HepG2 (cell line): ENCODE measurements around the gene ARL5B. TPM values are rescaled to one million over a fixed set of nuclear protein-coding genes. Genes with fewer than 3 reads are reported as not detected.

ENCODE experiments used
- ATAC-seq: fragments of 200-7000 bp; cut with Tn5 transposase; 3 replicates; pipeline ENCODE4 v1.9.1; 2020; ENCODE audit warnings: mild to moderate bottlenecking, moderate library complexity
- BruUV-seq: library from RNA; stranded (reverse); fragments of 400-500 nt; replicated peaks from 2 replicates; lab custom pipeline; 2021; lab: Mats Ljungman, UMichigan
- CTCF ChIA-PET: fragments of 300-600 bp; formaldehyde crosslinking; extraction: SDS; loops from one replicate; lab custom pipeline; 2021; ENCODE audit warnings: low total read pairs, inconsistent platforms, low intra/inter-chr PET ratio; lab: Yijun Ruan, JAX
- POLR2A ChIA-PET: fragments of 350-600 bp; sonication (Branson Sonifier 250); formaldehyde crosslinking; loops from one replicate; lab custom pipeline; 2020; ENCODE audit warnings: antibody characterized with exemption, inconsistent platforms; lab: Yijun Ruan, JAX
- DNase-seq: peaks from one replicate; pipeline ENCODE4 v3.0.0-alpha.2; 2015; ENCODE audit warnings: low spot score
- FAIRE-seq: peaks from 3 replicates; lab custom pipeline; 2011; peaks lifted over from hg19 to GRCh38; lab: Jason Lieb, UNC
- H2AFZ ChIP-seq: one replicate; pipeline ENCODE4 v1.6.1; 2011; ENCODE audit warnings: low read length, inconsistent platforms
- H3K27ac ChIP-seq: fragments of 300-600 bp; 3 replicates; pipeline ENCODE4 v1.8.0; 2011; ENCODE audit warnings: mixed run types, mild to moderate bottlenecking, mixed read lengths, low read length, inconsistent platforms; ENCODE audit not compliant: insufficient read depth; ENCODE audit errors: extremely low read length
- H3K27me3 ChIP-seq, 2 experiments: fragments of 200-600 bp in 1 of 2; 2 replicates in 1 of 2; 3 replicates in 1 of 2; pipeline versions ENCODE4 v1.6.0 to v1.8.0; 2011; ENCODE audit warnings: low read length in 2 of 2, mild to moderate bottlenecking in 2 of 2, moderate library complexity in 2 of 2, inconsistent platforms in 1 of 2; ENCODE audit not compliant: insufficient read depth in 2 of 2, control insufficient read depth in 1 of 2
- H3K36me3 ChIP-seq, 2 experiments: fragments of 200-600 bp in 1 of 2; replicated peaks in 1 of 2; 2 replicates in 1 of 2; 3 replicates in 1 of 2; pipeline versions ENCODE4 v1.5.1 to v1.8.0; 2011; ENCODE audit warnings: low read length in 2 of 2, inconsistent platforms in 1 of 2; ENCODE audit not compliant: insufficient read depth in 2 of 2, control insufficient read depth in 1 of 2
- H3K4me1 ChIP-seq: 2 replicates; pipeline ENCODE4 v1.5.1; 2012; ENCODE audit warnings: low read length, inconsistent platforms; ENCODE audit not compliant: insufficient read depth
- H3K4me2 ChIP-seq: 2 replicates; pipeline ENCODE4 v1.6.0; 2011; ENCODE audit warnings: low read depth, low read length, inconsistent platforms
- H3K4me3 ChIP-seq, 3 experiments: fragments of 200-600 bp in 1 of 3; sonication (generic), shearing (Covaris generic) in 1 of 3; replicated peaks in 1 of 3; 2 replicates each; pipeline ENCODE4 v1.5.1; 2011 to 2016; ENCODE audit warnings: low read length in 3 of 3, inconsistent platforms in 2 of 3, low read depth in 2 of 3, mild to moderate bottlenecking in 2 of 3, control low read depth in 1 of 3, mixed read lengths in 1 of 3; ENCODE audit not compliant: insufficient read depth in 1 of 3
- H3K79me2 ChIP-seq: one replicate; pipeline ENCODE4 v1.6.1; 2011; ENCODE audit warnings: low read length, inconsistent platforms; ENCODE audit not compliant: insufficient read depth
- H3K9ac ChIP-seq: 2 replicates; pipeline ENCODE4 v1.6.0; 2011; ENCODE audit warnings: mild to moderate bottlenecking, low read depth, low read length, inconsistent platforms; ENCODE audit not compliant: insufficient read depth
- H3K9me3 ChIP-seq: 2 replicates; pipeline ENCODE4 v1.5.1; 2012; ENCODE audit warnings: mild to moderate bottlenecking, low read length
- H4K20me1 ChIP-seq: 2 replicates; pipeline ENCODE4 v1.6.0; 2011; ENCODE audit warnings: inconsistent platforms, mild to moderate bottlenecking, low read length, moderate library complexity; ENCODE audit not compliant: insufficient read depth
- MTF1 ChIP-seq: sonication (generic); formaldehyde crosslinking; IDR thresholded peaks from 2 replicates; pipeline ENCODE4 v1.5.0; 2020; ENCODE audit warnings: missing genetic modification reagents
- SAP130 ChIP-seq: IDR thresholded peaks from 2 replicates; pipeline ENCODE4 v1.6.1; 2016; ENCODE audit warnings: low read depth
- SCMH1 ChIP-seq: sonication (generic); formaldehyde crosslinking; IDR thresholded peaks from 2 replicates; pipeline ENCODE4 v1.9.0; 2021; ENCODE audit warnings: missing genetic modification reagents, mild to moderate bottlenecking, borderline replicate concordance
- ZNF546 ChIP-seq: sonication (generic); formaldehyde crosslinking; conservative IDR thresholded peaks from 2 replicates; pipeline ENCODE4 v1.8.1; 2023; ENCODE audit warnings: mild to moderate bottlenecking, missing genetic modification reagents
- WGBS: methylation state at CpG from one replicate; pipeline ENCODE4 v1.1.6; 2017; ENCODE audit warnings: low lambda C conversion rate; 5-methylcytosine and 5-hydroxymethylcytosine counted together
- in situ Hi-C: cut with HindIII; loops from 2 replicates; pipeline ENCODE4 v1.10.0; 2017; ENCODE audit warnings: low pct_unique_long_range_greater_than_20kb; ENCODE audit not compliant: extremely low pct_ligation_motif_present
- intact Hi-C: fragments of 100-400 bp; cut with micrococcal nuclease; formaldehyde crosslinking; loops from one replicate; pipeline ENCODE4 v1.10.0; 2022; ENCODE audit not compliant: unreplicated experiment
- polyA plus RNA-seq, 8 experiments: library from polyadenylated mRNA; depleted of rRNA in 3 of 8; stranded (reverse) in 7 of 8; unstranded in 1 of 8; fragments of >200 nt; fragmentation: Illumina TruSeq in 4 of 8; extraction: Trizol in 4 of 8; gene quantifications; 2 replicates each; pipeline versions ENCODE4 v1.2.1 to v1.2.3, GENCODE V29; 2011 to 2016; ENCODE audit warnings: low read depth in 4 of 8, missing spikeins in 1 of 8, mixed read lengths in 1 of 8; ENCODE audit not compliant: insufficient read depth in 1 of 8
- total RNA-seq, 5 experiments: library from RNA; depleted of rRNA; stranded (reverse); fragments of >200 nt; fragmentation: Illumina TruSeq; extraction: Trizol; gene quantifications; 2 replicates each; pipeline ENCODE4 v1.2.3, GENCODE V29; 2016; ENCODE audit warnings: low read depth in 1 of 5
- TF ChIP-seq, protein P1 (sequence below): sonication (generic); formaldehyde crosslinking; IDR thresholded peaks from 2 replicates; pipeline ENCODE4 v1.8.0; 2022; ENCODE audit warnings: mild to moderate bottlenecking, missing genetic modification reagents, moderate library complexity
- TF ChIP-seq, protein P2 (sequence below): sonication (generic); formaldehyde crosslinking; IDR thresholded peaks from 2 replicates; pipeline ENCODE4 v1.5.0; 2020; ENCODE audit warnings: missing genetic modification reagents
- TF ChIP-seq, protein P3 (sequence below): sonication (generic); formaldehyde crosslinking; IDR thresholded peaks from 2 replicates; pipeline ENCODE4 v1.9.0; 2022; ENCODE audit warnings: missing genetic modification reagents, mild to moderate bottlenecking, borderline replicate concordance
- TF ChIP-seq, protein P4 (sequence below): sonication (generic); formaldehyde crosslinking; IDR thresholded peaks from 2 replicates; pipeline ENCODE4 v1.4.0; 2020; ENCODE audit warnings: mild to moderate bottlenecking, missing genetic modification reagents

Gene ARL5B
- total and polyA plus RNA-seq, 2 of the 13 experiments (the other 11 are each of a cell fraction or from before 2014, with no cell fraction given), result 26.6 to 32.7 TPM

DNA sequence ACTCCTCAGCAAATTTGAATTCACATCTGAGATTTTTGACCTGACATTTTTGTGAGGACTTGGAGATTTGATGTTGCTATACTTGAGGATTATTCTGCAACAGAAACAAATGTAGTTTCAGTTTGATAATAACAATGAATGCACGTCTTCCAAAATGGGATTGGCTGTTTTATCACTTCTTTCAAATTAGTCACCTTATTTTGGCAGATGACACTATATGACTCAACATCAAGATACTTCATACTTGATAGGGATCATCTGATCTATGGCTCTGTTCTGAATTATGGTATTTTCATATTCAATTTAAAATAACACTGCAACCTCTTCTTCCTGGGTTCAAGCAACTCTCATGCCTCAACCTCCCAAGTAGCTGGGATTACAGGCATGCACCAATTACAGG is 24.2 kb downstream of the ARL5B start:
- FAIRE-seq (no peak), DNase-seq (no peak), ATAC-seq (no peak)
- in situ Hi-C loops (loop anchor here (25.0 kb wide), 1 partner anchor 1104 kb away; no protein-coding TSS in a partner anchor), intact Hi-C loops (no loop called here)
- Histone ChIP-seq H4K20me1 (no peaks in the 10 kb centered on the region), H3K9ac (no peak overlapping the region), H3K27ac (no peak overlapping the region), H3K79me2 (no peaks in the 10 kb centered on the region), H3K4me2 (no peak overlapping the region), H3K27me3 (no peaks in the 10 kb centered on the region), H3K4me1 (peaks cover 11% of the 10 kb centered on the region), H3K9me3 (no peaks in the 10 kb centered on the region), H3K4me3 (no peak overlapping the region), H2AFZ (no peak overlapping the region), H3K36me3 (peaks cover 0 to 3% of the 10 kb centered on the region in 2 experiments; a peak in 1 of 5 replicates)
- 100% methylated on average over 1 of the region's 1 CpG for WGBS
- TF ChIP-seq SAP130, result no peak
- TF ChIP-seq, protein P1, sequence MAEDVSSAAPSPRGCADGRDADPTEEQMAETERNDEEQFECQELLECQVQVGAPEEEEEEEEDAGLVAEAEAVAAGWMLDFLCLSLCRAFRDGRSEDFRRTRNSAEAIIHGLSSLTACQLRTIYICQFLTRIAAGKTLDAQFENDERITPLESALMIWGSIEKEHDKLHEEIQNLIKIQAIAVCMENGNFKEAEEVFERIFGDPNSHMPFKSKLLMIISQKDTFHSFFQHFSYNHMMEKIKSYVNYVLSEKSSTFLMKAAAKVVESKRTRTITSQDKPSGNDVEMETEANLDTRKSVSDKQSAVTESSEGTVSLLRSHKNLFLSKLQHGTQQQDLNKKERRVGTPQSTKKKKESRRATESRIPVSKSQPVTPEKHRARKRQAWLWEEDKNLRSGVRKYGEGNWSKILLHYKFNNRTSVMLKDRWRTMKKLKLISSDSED (CRISPR knock-in tag), result no peak
- TF ChIP-seq, protein P2, sequence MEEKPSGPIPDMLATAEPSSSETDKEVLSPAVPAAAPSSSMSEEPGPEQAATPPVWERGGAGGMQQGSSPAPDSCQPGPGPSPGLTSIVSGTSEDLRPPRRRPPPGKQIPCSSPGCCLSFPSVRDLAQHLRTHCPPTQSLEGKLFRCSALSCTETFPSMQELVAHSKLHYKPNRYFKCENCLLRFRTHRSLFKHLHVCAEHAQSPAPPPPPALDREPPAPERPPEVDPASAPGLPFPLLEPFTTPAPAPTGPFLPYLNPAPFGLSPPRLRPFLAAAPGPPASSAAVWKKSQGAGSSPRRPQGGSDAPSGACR (CRISPR knock-in tag), result no peak
- TF ChIP-seq, protein P3, sequence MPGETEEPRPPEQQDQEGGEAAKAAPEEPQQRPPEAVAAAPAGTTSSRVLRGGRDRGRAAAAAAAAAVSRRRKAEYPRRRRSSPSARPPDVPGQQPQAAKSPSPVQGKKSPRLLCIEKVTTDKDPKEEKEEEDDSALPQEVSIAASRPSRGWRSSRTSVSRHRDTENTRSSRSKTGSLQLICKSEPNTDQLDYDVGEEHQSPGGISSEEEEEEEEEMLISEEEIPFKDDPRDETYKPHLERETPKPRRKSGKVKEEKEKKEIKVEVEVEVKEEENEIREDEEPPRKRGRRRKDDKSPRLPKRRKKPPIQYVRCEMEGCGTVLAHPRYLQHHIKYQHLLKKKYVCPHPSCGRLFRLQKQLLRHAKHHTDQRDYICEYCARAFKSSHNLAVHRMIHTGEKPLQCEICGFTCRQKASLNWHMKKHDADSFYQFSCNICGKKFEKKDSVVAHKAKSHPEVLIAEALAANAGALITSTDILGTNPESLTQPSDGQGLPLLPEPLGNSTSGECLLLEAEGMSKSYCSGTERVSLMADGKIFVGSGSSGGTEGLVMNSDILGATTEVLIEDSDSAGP (CRISPR knock-in tag), result no peak
- TF ChIP-seq ZNF546 (CRISPR knock-in tag), result no peak
- no peak for TF ChIP-seq SCMH1 (CRISPR knock-in tag)
- TF ChIP-seq, protein P4, sequence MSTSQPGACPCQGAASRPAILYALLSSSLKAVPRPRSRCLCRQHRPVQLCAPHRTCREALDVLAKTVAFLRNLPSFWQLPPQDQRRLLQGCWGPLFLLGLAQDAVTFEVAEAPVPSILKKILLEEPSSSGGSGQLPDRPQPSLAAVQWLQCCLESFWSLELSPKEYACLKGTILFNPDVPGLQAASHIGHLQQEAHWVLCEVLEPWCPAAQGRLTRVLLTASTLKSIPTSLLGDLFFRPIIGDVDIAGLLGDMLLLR, result no peak
- TF ChIP-seq MTF1, result no peak
- ChIA-PET POLR2A (no interaction called here), CTCF (no interaction called here)
- no TSS peak for BruUV-seq
